ENCODE results near the gene EEF1AKMT4. TPM values are rescaled to one million over a fixed set of nuclear protein-coding genes. Genes with fewer than 3 reads are reported as not detected.

Gene EEF1AKMT4
- 1 to 10 TPM; 4.8 to 5.8 TPM for total RNA-seq

DNA sequence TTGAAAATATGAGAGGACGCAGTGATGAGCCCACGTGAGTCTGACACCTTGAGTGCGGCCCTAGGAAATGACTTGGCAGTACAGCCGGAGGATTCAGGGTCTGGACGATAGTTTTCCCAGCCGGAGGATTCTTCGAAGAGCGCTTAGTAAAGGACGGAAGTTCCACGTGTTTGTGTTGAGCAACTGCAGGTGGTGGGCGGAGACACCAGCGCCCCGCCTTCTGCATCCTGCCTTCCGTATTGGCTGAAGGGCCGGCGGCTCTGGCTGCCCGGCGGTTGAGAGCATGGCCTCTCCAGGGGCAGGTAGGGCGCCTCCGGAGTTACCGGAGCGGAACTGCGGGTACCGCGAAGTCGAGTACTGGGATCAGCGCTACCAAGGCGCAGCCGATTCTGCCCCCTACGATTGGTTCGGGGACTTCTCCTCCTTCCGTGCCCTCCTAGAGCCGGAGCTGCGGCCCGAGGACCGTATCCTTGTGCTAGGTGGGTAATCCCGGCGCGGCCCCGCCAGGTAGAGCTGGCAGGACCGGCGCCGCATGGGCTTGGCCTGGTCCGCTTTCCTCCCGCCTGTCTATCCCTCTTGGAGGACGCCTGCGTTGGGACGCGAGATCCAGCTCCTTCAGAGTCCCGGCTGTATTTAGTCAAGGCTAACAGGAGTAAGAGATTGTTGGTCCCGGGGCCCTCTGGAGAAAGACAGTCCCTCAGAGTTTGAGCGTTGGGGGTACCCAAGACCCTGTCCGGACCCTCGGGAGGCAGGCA lies at the start of gene EEF1AKMT4:
Gene EEF1AKMT4 (plus strand): TSS at position 261 of the 755 bp plus-strand sequence. CDS start 23 bp downstream, at position 284.
- peak within 1 kb of the TSS; percentile 99 for H3K27ac Mint-ChIP-seq
- peak; percentile 90 for ATAC-seq

DNA sequence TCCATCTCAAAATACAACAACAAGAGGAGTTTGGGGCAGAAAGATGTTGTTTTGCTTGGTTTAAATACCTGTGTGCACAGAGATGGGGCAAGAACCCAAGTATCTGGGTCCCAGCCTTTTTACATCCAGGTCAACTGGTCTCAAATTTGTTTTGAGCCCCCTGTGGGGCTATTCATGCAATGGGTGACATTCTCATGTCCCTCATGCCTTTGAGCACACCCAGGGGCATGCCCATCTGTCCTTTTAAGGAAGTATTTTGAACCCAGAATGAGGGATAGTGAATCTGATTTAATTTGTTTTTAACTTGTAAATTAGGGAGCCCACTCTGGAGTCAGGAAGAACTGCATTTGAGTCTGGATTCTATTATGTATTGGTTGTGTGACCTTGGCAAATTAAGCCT lies 48.6 kb upstream of the EEF1AKMT4 start:
- ATAC-seq = no peak

More for the DNA sequence above, at the start of gene EEF1AKMT4:
- peak within 1 kb of the TSS; percentile 98 for H3K4me3 Mint-ChIP-seq
- CTCF ChIA-PET = interaction anchor here (0.6 to 2.8 kb wide), 26 partner anchors 9 to 365 kb away, joined by 3 to 29 read pairs (median 4); partner anchors contain the start of genes ABCF3, CAMK2N2, PARL and VWA5B2
- no peaks in the 10 kb centered on the region for H3K27me3 Mint-ChIP-seq
- H3K36me3 Mint-ChIP-seq (ENCODE audit: low read depth) = peaks cover 6% of the 10 kb centered on the region
- intact Hi-C loops (cut with DNase I, micrococcal nuclease) = loop anchor here (1.0 to 10.0 kb wide), 20 partner anchors 11 to 1688 kb away; partner anchors contain the start of genes ABCF3 (in 2 of the 2), AP2M1 (in 2 of the 2), EIF2B5 (in 2 of the 2) and EIF4G1 (in 2 of the 2)
- peak; percentile 98 for DNase-seq
- H3K4me1 Mint-ChIP-seq = peaks cover 9% of the 10 kb centered on the region
- POLR2A ChIA-PET = interaction anchor here (1.1 kb wide), 1 partner anchor 22 kb away, joined by 4 read pairs; no protein-coding TSS in a partner anchor
- H3K9me3 Mint-ChIP-seq (ENCODE audit: low read depth) = no peaks in the 10 kb centered on the region

DNA sequence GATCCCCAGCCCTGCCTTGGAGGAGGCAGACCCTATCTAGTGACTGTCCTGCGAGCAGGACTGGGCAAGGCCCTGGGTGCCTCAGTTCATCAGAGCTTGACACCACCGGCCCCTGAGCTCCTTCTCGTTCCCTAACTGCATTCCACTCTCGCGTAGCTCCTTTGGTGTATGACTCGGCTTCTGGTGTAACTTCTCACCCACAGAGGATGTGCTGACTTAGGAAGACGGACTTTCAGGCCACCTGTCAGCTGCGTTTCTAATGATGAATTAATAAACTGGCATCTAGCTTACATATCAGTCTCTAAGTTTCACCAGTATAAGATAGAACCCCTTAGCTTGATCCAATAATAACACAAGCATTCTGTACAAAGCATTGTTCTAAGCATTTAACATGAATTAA lies 45.9 kb upstream of the EEF1AKMT4 start:
- H3K4me3 Mint-ChIP-seq = no peak overlapping the region
- no peaks in the 10 kb centered on the region for H3K36me3 Mint-ChIP-seq (ENCODE audit: low read depth)
- H3K9me3 Mint-ChIP-seq (ENCODE audit: low read depth) = no peaks in the 10 kb centered on the region
- ChIA-PET POLR2A (no interaction called here), CTCF (interaction anchor here (0.6 to 1.3 kb wide), 2 partner anchors 24 to 46 kb away, joined by 3 to 4 read pairs; partner anchors contain the start of gene EEF1AKMT4)
- H3K4me1 Mint-ChIP-seq = no peaks in the 10 kb centered on the region
- no peak overlapping the region for H3K27ac Mint-ChIP-seq
- DNase-seq = no peak
- H3K27me3 Mint-ChIP-seq = peaks cover 15% of the 10 kb centered on the region
- ATAC-seq = no peak
- intact Hi-C loops (cut with DNase I, micrococcal nuclease) = no loop called here

More for the DNA sequence above, 48.6 kb upstream of the EEF1AKMT4 start:
- Mint-ChIP-seq H3K9me3 (ENCODE audit: low read depth) (no peaks in the 10 kb centered on the region), H3K4me3 (no peak overlapping the region), H3K27me3 (peaks cover 3% of the 10 kb centered on the region), H3K4me1 (no peaks in the 10 kb centered on the region), H3K27ac (no peak overlapping the region), H3K36me3 (ENCODE audit: low read depth) (no peaks in the 10 kb centered on the region)
- POLR2A ChIA-PET = no interaction called here
- intact Hi-C loops (cut with DNase I, micrococcal nuclease) = no loop called here
- DNase-seq = no peak
- CTCF ChIA-PET = no interaction called here

DNA sequence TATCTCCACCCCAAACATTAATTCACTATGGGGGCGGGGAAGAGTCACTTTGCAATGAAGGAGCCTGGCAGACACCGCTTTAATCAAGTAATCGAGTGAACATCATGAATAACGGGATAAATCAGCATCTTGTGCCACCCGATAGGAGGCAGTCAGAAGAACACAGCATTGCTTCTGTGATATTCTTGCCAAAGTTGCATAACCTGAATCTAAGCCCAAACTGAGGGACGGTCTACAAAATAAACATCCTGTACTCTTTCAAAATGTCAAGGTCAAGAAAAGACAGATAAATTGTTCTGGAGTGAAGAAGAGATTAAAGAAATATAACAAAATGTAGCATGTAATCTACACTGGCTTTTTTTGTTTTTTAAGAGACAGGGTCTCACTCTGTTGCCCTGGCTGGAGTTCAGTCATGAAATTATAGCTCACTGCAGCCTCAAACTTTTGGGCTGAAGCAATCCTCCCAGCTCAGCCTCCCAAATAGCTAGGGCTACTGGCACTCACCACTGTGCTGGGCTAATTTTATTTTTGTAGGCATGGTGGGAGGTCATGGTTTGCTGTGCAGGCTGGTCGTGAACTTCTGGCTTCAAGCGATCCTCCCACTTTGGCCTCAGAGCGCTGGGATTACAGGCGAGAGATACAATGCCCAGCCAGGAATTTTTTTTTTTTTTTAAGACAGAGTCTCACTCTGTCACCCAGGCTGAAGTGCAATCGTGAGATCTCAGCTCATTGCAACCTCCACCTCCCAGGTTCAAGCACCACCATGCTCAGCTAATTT lies 40.1 kb upstream of the EEF1AKMT4 start:
- ATAC-seq = no peak
- Mint-ChIP-seq H3K27ac (no peak overlapping the region), H3K9me3 (ENCODE audit: low read depth) (no peaks in the 10 kb centered on the region), H3K36me3 (ENCODE audit: low read depth) (no peaks in the 10 kb centered on the region), H3K4me1 (no peaks in the 10 kb centered on the region), H3K27me3 (peaks cover 15% of the 10 kb centered on the region), H3K4me3 (no peak overlapping the region)
- DNase-seq = no peak
- intact Hi-C loops (cut with DNase I, micrococcal nuclease) = no loop called here
- ChIA-PET POLR2A (no interaction called here), CTCF (interaction anchor here (0.8 to 2.6 kb wide), 4 partner anchors 18 to 664 kb away, joined by 3 to 14 read pairs (median 4); no protein-coding TSS in a partner anchor)

DNA sequence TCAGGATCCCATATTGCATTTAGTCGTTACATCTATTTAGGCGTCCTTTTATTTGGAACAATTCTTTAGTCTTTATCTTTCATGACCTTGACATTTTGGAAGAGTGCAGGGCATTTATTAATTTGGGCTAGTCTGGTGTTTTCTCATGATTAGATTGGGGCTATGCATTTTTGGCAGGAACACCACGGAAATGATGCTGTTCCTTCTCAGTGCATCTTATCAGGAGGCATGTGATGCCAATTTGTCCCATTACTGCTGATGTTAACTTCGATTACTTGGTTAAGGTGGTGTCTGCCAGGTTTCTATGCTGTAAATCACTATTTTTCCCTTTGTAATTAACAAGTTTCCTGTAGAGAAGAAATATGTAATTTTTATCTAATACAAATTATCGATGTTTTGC lies 38.2 kb upstream of the EEF1AKMT4 start:
- H3K27ac Mint-ChIP-seq = no peak overlapping the region
- H3K36me3 Mint-ChIP-seq (ENCODE audit: low read depth) = no peaks in the 10 kb centered on the region
- no peaks in the 10 kb centered on the region for H3K9me3 Mint-ChIP-seq (ENCODE audit: low read depth)

DNA sequence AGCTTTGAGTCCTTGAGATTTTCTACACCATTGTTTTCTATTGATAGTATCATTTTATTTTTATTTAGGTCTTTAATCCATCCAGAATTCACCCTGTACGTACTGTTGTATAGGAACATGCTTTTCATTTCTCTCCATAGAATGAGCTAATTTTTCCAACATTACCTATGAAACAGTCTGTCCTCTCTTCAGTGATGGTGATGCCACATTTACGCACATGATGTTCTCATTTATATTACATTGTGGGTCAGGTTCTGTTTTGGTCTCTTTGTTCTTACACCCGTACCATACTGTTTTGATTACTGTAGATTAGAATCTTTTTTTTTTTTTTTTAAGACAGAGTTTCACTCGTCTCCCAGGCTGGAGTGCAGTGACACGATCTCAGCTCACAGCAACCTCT lies 37.8 kb upstream of the EEF1AKMT4 start:
- no peak for ATAC-seq
- peaks cover 10% of the 10 kb centered on the region for H3K27me3 Mint-ChIP-seq
- no peak for DNase-seq
- no peaks in the 10 kb centered on the region for H3K9me3 Mint-ChIP-seq (ENCODE audit: low read depth)
- no peak overlapping the region for H3K4me3 Mint-ChIP-seq
- H3K27ac Mint-ChIP-seq = no peak overlapping the region
- intact Hi-C loops (cut with DNase I, micrococcal nuclease) = no loop called here
- no peaks in the 10 kb centered on the region for H3K4me1 Mint-ChIP-seq
- ChIA-PET CTCF (interaction anchor here (2.6 kb wide), 1 partner anchor 16 kb away, joined by 14 read pairs; no protein-coding TSS in a partner anchor), POLR2A (no interaction called here)
- H3K36me3 Mint-ChIP-seq (ENCODE audit: low read depth) = no peaks in the 10 kb centered on the region

More for the DNA sequence above, 38.2 kb upstream of the EEF1AKMT4 start:
- DNase-seq (no peak), ATAC-seq (no peak)
- intact Hi-C loops (cut with DNase I, micrococcal nuclease) = no loop called here
- Mint-ChIP-seq H3K27me3 (peaks cover 14% of the 10 kb centered on the region), H3K4me1 (no peaks in the 10 kb centered on the region), H3K4me3 (no peak overlapping the region)
- POLR2A ChIA-PET = no interaction called here
- CTCF ChIA-PET = interaction anchor here (2.6 kb wide), 1 partner anchor 16 kb away, joined by 14 read pairs; no protein-coding TSS in a partner anchor

DNA sequence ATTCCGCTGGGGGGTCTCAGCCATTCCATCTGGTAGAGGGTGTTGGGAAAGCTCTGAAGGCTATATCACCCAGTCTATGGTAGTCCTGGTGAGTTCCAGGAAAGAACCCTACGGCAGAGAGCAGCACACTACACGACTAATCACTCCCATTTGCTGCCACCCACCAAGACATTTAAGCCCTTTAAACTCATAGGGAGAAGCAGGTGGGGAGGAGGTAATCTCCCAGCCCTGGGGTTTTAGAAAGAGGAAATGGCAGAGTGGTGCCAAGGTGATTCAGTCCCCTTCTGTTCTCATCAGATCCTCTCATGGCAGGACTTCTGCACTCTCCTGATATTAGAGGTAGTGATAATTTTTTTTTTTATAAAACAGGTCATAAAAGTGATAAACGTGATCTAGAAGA lies 30.7 kb upstream of the EEF1AKMT4 start:
- DNase-seq (no peak), ATAC-seq (no peak)
- Mint-ChIP-seq H3K27me3 (peaks cover 10% of the 10 kb centered on the region), H3K27ac (no peak overlapping the region), H3K4me1 (no peaks in the 10 kb centered on the region), H3K4me3 (no peak overlapping the region), H3K36me3 (ENCODE audit: low read depth) (no peaks in the 10 kb centered on the region), H3K9me3 (ENCODE audit: low read depth) (no peaks in the 10 kb centered on the region)
- intact Hi-C loops (cut with DNase I, micrococcal nuclease) = no loop called here
- POLR2A ChIA-PET = no interaction called here
- CTCF ChIA-PET = interaction anchor here (1.8 kb wide), 1 partner anchor 9 kb away, joined by 6 read pairs; no protein-coding TSS in a partner anchor

DNA sequence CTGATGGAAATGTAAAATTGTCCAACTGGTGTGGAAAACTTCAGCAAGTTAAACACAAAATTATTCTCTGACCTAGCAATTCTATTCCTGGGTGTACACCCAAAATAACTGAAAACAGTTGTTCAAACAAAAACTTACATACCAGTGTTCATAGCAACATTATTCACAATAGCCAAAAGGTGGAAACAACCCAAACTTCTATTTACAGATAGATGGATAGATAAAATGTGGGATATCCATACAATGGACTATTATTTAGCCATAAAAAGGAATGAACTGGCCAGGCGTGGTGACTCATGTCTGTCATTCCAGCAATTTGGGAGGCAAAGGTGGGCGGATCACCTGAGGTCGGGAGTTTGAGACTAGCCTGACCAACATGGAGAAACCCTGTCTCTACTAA lies 27.0 kb upstream of the EEF1AKMT4 start:
- POLR2A ChIA-PET = no interaction called here
- H3K27ac Mint-ChIP-seq = no peak overlapping the region
- intact Hi-C loops (cut with DNase I, micrococcal nuclease) = no loop called here
- ATAC-seq = no peak
- peaks cover 19% of the 10 kb centered on the region for H3K27me3 Mint-ChIP-seq
- no peaks in the 10 kb centered on the region for H3K4me1 Mint-ChIP-seq
- H3K9me3 Mint-ChIP-seq (ENCODE audit: low read depth) = no peaks in the 10 kb centered on the region
- H3K36me3 Mint-ChIP-seq (ENCODE audit: low read depth) = no peaks in the 10 kb centered on the region
- CTCF ChIA-PET = no interaction called here
- no peak overlapping the region for H3K4me3 Mint-ChIP-seq
- no peak for DNase-seq

DNA sequence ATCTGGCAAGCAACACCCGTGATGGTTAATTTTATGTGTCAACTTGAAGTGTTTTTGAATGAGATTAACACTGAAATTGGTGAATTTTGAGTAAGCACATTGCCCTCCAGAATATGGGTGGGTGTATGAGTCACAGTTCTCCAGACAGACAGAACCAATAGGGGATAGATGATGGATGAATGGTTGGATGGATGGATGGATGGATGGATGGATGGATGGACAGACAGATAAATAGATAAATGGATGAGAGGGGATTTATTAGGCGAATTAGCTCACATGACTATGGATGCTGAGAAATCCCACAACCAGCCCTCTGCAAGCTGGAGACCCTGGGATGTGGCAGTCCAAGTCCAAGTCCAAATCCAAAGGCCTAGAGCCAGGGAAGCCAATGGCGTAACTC lies 25.5 kb upstream of the EEF1AKMT4 start:
- DNase-seq (no peak), ATAC-seq (no peak)
- intact Hi-C loops (cut with DNase I, micrococcal nuclease) = no loop called here
- Mint-ChIP-seq H3K27ac (no peak overlapping the region), H3K4me1 (peaks cover 2% of the 10 kb centered on the region), H3K36me3 (ENCODE audit: low read depth) (no peaks in the 10 kb centered on the region), H3K9me3 (ENCODE audit: low read depth) (no peaks in the 10 kb centered on the region), H3K27me3 (peaks cover 33% of the 10 kb centered on the region), H3K4me3 (no peak overlapping the region)
- POLR2A ChIA-PET = no interaction called here
- CTCF ChIA-PET = interaction anchor here (1.3 kb wide), 1 partner anchor 109 kb away, joined by 4 read pairs; no protein-coding TSS in a partner anchor

DNA sequence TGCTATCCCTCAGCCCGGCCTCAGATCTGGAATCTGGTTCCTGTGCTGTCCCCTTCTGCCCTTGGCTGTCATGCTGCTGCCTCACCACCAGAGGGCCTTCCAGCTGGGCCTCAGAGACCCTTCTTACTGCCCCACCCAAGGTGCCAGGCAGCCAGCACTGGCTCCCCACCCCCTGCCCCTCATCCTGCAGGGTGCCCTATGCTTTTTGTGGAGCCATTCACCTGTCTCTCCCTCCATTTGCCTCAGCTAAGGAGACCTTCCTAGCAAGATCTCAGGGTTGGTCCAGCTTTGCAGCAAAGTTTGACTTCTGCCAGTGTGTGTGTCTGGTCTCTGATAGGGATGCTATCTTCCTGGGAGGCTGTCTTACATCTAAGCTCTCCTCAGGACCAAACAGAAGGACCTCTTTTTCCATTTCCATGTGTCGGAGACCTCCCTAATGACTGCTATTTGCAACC lies 22.0 kb upstream of the EEF1AKMT4 start:
- DNase-seq = peak; percentile 68
- Mint-ChIP-seq H3K4me1 (peaks cover 6% of the 10 kb centered on the region), H3K9me3 (ENCODE audit: low read depth) (no peaks in the 10 kb centered on the region), H3K4me3 (no peak overlapping the region), H3K27ac (no peak overlapping the region), H3K27me3 (peaks cover 48% of the 10 kb centered on the region), H3K36me3 (ENCODE audit: low read depth) (no peaks in the 10 kb centered on the region)
- ATAC-seq = peak; percentile 56
- intact Hi-C loops (cut with DNase I, micrococcal nuclease) = loop anchor here (1.0 to 2.0 kb wide), 3 partner anchors 22 to 62 kb away; partner anchors contain the start of gene EEF1AKMT4 (in 1 of the 2)
- POLR2A ChIA-PET = interaction anchor here (0.8 kb wide), 1 partner anchor 22 kb away, joined by 4 read pairs; the partner anchor contains the start of gene EEF1AKMT4
- CTCF ChIA-PET = interaction anchor here (0.5 to 3.7 kb wide), 44 partner anchors 9 to 1318 kb away, joined by 3 to 33 read pairs (median 4); partner anchors contain the start of genes ALG3, AP2M1, CAMK2N2 and EEF1AKMT4

All from activated CD4-positive, alpha-beta T cell treated with anti-CD3 and anti-CD28 coated beads for 36 hours (primary cell).